ENCODE results near the gene TMEM260.

GRCh38 chr14:56585461-56586084 is 6.0 kb downstream of the TMEM260 start:
- no peak for TF ChIP-seq RAD21 (IDR thresholded peaks at IDR 0.05; ENCODE audit: low read depth)
- no peak for TF ChIP-seq TAF1 (IDR thresholded peaks at IDR 0.05; ENCODE audit: low read depth)
- no peak for TF ChIP-seq CREB1 (IDR thresholded peaks at IDR 0.05; ENCODE audit: low read depth)
- TF ChIP-seq EGR1 (IDR thresholded peaks at IDR 0.05) = no peak
- TF ChIP-seq YY1 (IDR thresholded peaks at IDR 0.05; ENCODE audit: low read depth) = no peak
- no peak for TF ChIP-seq EP300 (IDR thresholded peaks at IDR 0.05; ENCODE audit: borderline replicate concordance)
- no peak for TF ChIP-seq CEBPB (IDR thresholded peaks at IDR 0.05)
- TF ChIP-seq MAX (IDR thresholded peaks at IDR 0.05) = no peak
- no peak for TF ChIP-seq NFIC (IDR thresholded peaks at IDR 0.05)
- TF ChIP-seq REST (IDR thresholded peaks at IDR 0.05; ENCODE audit: low read depth) = no peak
- TF ChIP-seq FOXM1 (IDR thresholded peaks at IDR 0.05; ENCODE audit: borderline replicate concordance, low read depth) = no peak
- no peak for TF ChIP-seq TEAD4 (IDR thresholded peaks at IDR 0.05)
- TF ChIP-seq TCF12 (IDR thresholded peaks at IDR 0.05; ENCODE audit: low read depth) = no peak
- TF ChIP-seq ZBTB7A (IDR thresholded peaks at IDR 0.05; ENCODE audit: low read depth) = no peak

Data from Ishikawa (cell line).